Measurements from ENCODE around the gene SPTB.

The SPTB gene

GRCh38 chr14:64767215-64767964, 112.3 kb downstream of the SPTB start:
- no peak for TF ChIP-seq JUND (IDR thresholded peaks at IDR 0.05; ENCODE audit: low read depth)
- in situ Hi-C loops (cut with HindIII; ENCODE audit: low pct_unique_long_range_greater_than_20kb, low sequenced_read_pairs) = no loop called here
- DNase-seq (ENCODE audit: low read depth in 1 of 2, low spot score in 1 of 2) = no peak

- in situ Hi-C loops (cut with HindIII; ENCODE audit: low pct_unique_long_range_greater_than_20kb, low sequenced_read_pairs) = no loop called here
These were observed 113.1 kb downstream of the SPTB start for GRCh38 chr14:64766430-64767151.

GRCh38 chr14:64765740-64766302, 113.9 kb downstream of the SPTB start:
- no peak for DNase-seq (ENCODE audit: low read depth in 1 of 2, low spot score in 1 of 2)
- in situ Hi-C loops (cut with HindIII; ENCODE audit: low pct_unique_long_range_greater_than_20kb, low sequenced_read_pairs) = no loop called here
- no peak for TF ChIP-seq JUND (IDR thresholded peaks at IDR 0.05; ENCODE audit: low read depth)

More at GRCh38 chr14:64766430-64767151, 113.1 kb downstream of the SPTB start:
- no peak for TF ChIP-seq JUND (IDR thresholded peaks at IDR 0.05; ENCODE audit: low read depth)
- DNase-seq (ENCODE audit: low read depth in 1 of 2, low spot score in 1 of 2) = no peak

- in situ Hi-C loops (cut with HindIII; ENCODE audit: low pct_unique_long_range_greater_than_20kb, low sequenced_read_pairs) = no loop called here
- no peak for TF ChIP-seq JUND (IDR thresholded peaks at IDR 0.05; ENCODE audit: low read depth)
- peak; percentile 72 to 89 for DNase-seq (ENCODE audit: low read depth in 1 of 2, low spot score in 1 of 2)
These were observed 114.8 kb downstream of the SPTB start for GRCh38 chr14:64764641-64765520.

- in situ Hi-C loops (cut with HindIII; ENCODE audit: low pct_unique_long_range_greater_than_20kb, low sequenced_read_pairs) = no loop called here
- TF ChIP-seq JUND (IDR thresholded peaks at IDR 0.05; ENCODE audit: low read depth) = no peak
- no peak for DNase-seq (ENCODE audit: low read depth in 1 of 2, low spot score in 1 of 2)
These were observed 115.7 kb downstream of the SPTB start for GRCh38 chr14:64763801-64764621.

- no peak for TF ChIP-seq JUND (IDR thresholded peaks at IDR 0.05; ENCODE audit: low read depth)
- in situ Hi-C loops (cut with HindIII; ENCODE audit: low pct_unique_long_range_greater_than_20kb, low sequenced_read_pairs) = no loop called here
- DNase-seq (ENCODE audit: low read depth in 1 of 2, low spot score in 1 of 2) = no peak
These were observed 116.5 kb downstream of the SPTB start for GRCh38 chr14:64763085-64763782.

- no peak for TF ChIP-seq JUND (IDR thresholded peaks at IDR 0.05; ENCODE audit: low read depth)
- in situ Hi-C loops (cut with HindIII; ENCODE audit: low pct_unique_long_range_greater_than_20kb, low sequenced_read_pairs) = no loop called here
- DNase-seq (ENCODE audit: low read depth in 1 of 2, low spot score in 1 of 2) = peak; percentile 44 to 50
These were observed 117.4 kb downstream of the SPTB start for GRCh38 chr14:64762044-64763034.

- no peak for DNase-seq (ENCODE audit: low read depth in 1 of 2, low spot score in 1 of 2)
- TF ChIP-seq JUND (IDR thresholded peaks at IDR 0.05; ENCODE audit: low read depth) = no peak
These were observed 118.2 kb downstream of the SPTB start for GRCh38 chr14:64761441-64762043.

GRCh38 chr14:64760916-64761315, 118.8 kb downstream of the SPTB start:
- in situ Hi-C loops (cut with HindIII; ENCODE audit: low pct_unique_long_range_greater_than_20kb, low sequenced_read_pairs) = no loop called here
- no peak for DNase-seq (ENCODE audit: low read depth in 1 of 2, low spot score in 1 of 2)
- TF ChIP-seq JUND (IDR thresholded peaks at IDR 0.05; ENCODE audit: low read depth) = no peak

More at GRCh38 chr14:64761441-64762043, 118.2 kb downstream of the SPTB start:
- in situ Hi-C loops (cut with HindIII; ENCODE audit: low pct_unique_long_range_greater_than_20kb, low sequenced_read_pairs) = no loop called here

Data from T47D (cell line).